Measurements from ENCODE around the gene RASA2. TPM values are rescaled to one million over a fixed set of nuclear protein-coding genes. Genes with fewer than 3 reads are reported as not detected.

RASA2 gene
- total RNA-seq, 1 donor from 2014 or later: 42.3 TPM

GRCh38 chr3:141653847-141654246 is 167.0 kb downstream of the RASA2 start:
- Mint-ChIP-seq H3K27ac (no peak overlapping the region), H3K27me3 (peaks cover 29% of the 10 kb centered on the region), H3K9me3 (peaks cover 4% of the 10 kb centered on the region), H3K4me1 (no peaks in the 10 kb centered on the region), H3K36me3 (ENCODE audit: low read depth) (no peaks in the 10 kb centered on the region), H3K4me3 (no peak overlapping the region)
- intact Hi-C loops (cut with micrococcal nuclease): no loop called here
- CTCF ChIA-PET: no interaction called here
- DNase-seq (no peak), ATAC-seq (ENCODE audit: low read depth) (no peak)
- POLR2A ChIA-PET: no interaction called here
- TF ChIP-seq CTCF (IDR thresholded peaks at IDR 0.05): no peak

GRCh38 chr3:141655801-141656200 is 169.0 kb downstream of the RASA2 start:
- Mint-ChIP-seq H3K9me3 (peaks cover 4% of the 10 kb centered on the region), H3K4me3 (no peak overlapping the region), H3K27me3 (peaks cover 42% of the 10 kb centered on the region), H3K27ac (no peak overlapping the region), H3K4me1 (peaks cover 7% of the 10 kb centered on the region), H3K36me3 (ENCODE audit: low read depth) (no peaks in the 10 kb centered on the region)
- ChIA-PET CTCF (no interaction called here), POLR2A (no interaction called here)
- no peak for TF ChIP-seq CTCF (IDR thresholded peaks at IDR 0.05)
- DNase-seq (no peak), ATAC-seq (ENCODE audit: low read depth) (no peak)
- intact Hi-C loops (cut with micrococcal nuclease): no loop called here

GRCh38 chr3:141656771-141657170 is 169.9 kb downstream of the RASA2 start:
- Mint-ChIP-seq H3K9me3 (peaks cover 4% of the 10 kb centered on the region), H3K27ac (no peak overlapping the region)

GRCh38 chr3:141657516-141657915 is 170.7 kb downstream of the RASA2 start:
- DNase-seq (no peak), ATAC-seq (ENCODE audit: low read depth) (no peak)
- no peak overlapping the region for H3K4me3 Mint-ChIP-seq
- intact Hi-C loops (cut with micrococcal nuclease): no loop called here
- H3K27me3 Mint-ChIP-seq: peaks cover 58% of the 10 kb centered on the region
- CTCF ChIA-PET: no interaction called here
- H3K9me3 Mint-ChIP-seq: peaks cover 4% of the 10 kb centered on the region
- no peak for TF ChIP-seq CTCF (IDR thresholded peaks at IDR 0.05)
- H3K36me3 Mint-ChIP-seq (ENCODE audit: low read depth): no peaks in the 10 kb centered on the region
- POLR2A ChIA-PET: no interaction called here
- H3K27ac Mint-ChIP-seq: no peak overlapping the region
- H3K4me1 Mint-ChIP-seq: peaks cover 7% of the 10 kb centered on the region

More at GRCh38 chr3:141656771-141657170, 169.9 kb downstream of the RASA2 start:
- no peak for ATAC-seq (ENCODE audit: low read depth)
- no peaks in the 10 kb centered on the region for H3K36me3 Mint-ChIP-seq (ENCODE audit: low read depth)
- intact Hi-C loops (cut with micrococcal nuclease): no loop called here
- ChIA-PET POLR2A (no interaction called here), CTCF (no interaction called here)
- H3K27me3 Mint-ChIP-seq: peaks cover 51% of the 10 kb centered on the region
- no peak overlapping the region for H3K4me3 Mint-ChIP-seq
- no peak for TF ChIP-seq CTCF (IDR thresholded peaks at IDR 0.05)
- no peak for DNase-seq
- H3K4me1 Mint-ChIP-seq: peaks cover 7% of the 10 kb centered on the region

- Mint-ChIP-seq H3K4me1 (peaks cover 7% of the 10 kb centered on the region), H3K9me3 (peaks cover 4% of the 10 kb centered on the region), H3K36me3 (ENCODE audit: low read depth) (no peaks in the 10 kb centered on the region), H3K27me3 (peaks cover 74% of the 10 kb centered on the region), H3K4me3 (peak overlapping the region; percentile 44), H3K27ac (no peak overlapping the region)
- TF ChIP-seq CTCF (IDR thresholded peaks at IDR 0.05): no peak
- CTCF ChIA-PET: no interaction called here
- POLR2A ChIA-PET: no interaction called here
- ATAC-seq (ENCODE audit: low read depth) (no peak), DNase-seq (no peak)
- intact Hi-C loops (cut with micrococcal nuclease): no loop called here
Observed at GRCh38 chr3:141659821-141660613, 173.2 kb downstream of the RASA2 start.
